WTC11 (cell line): ENCODE results near the gene MCM10. TPM values are rescaled to one million over a fixed set of nuclear protein-coding genes. Genes with fewer than 3 reads are reported as not detected.
A peak's percentile ranks its signal among the peaks of the same experiment; 100 is the strongest.
"Not testable (repeated sequence)": the region's sequence is repeated elsewhere in the genome, so short reads cannot be mapped to it uniquely, and the experiment has no call there.

Experiments used
- ATAC-seq: fragments of 200-7000 bp; cut with Tn5 transposase; 2 replicates; pipeline ENCODE4 v1.10.0; 2021; ENCODE audit warnings: mild to moderate bottlenecking, moderate library complexity
- CTCF ChIA-PET: fragments of 300-600 bp; sonication (Branson Sonifier 250); formaldehyde crosslinking; loops from one replicate; lab custom pipeline; 2021; ENCODE audit warnings: antibody characterized with exemption; lab: Charles Lee
- POLR2A ChIA-PET: fragments of 350-600 bp; sonication (Branson Sonifier 250); formaldehyde crosslinking; loops from one replicate; lab custom pipeline; 2021; ENCODE audit warnings: antibody characterized with exemption; lab: Charles Lee
- DNase-seq: peaks from one replicate; pipeline ENCODE4 v3.0.0; 2021; ENCODE audit warnings: low spot score
- H3K27ac Mint-ChIP-seq: 2 replicates; pipeline ENCODE4 v1.8.0; 2021; ENCODE audit warnings: mixed read lengths
- H3K27me3 Mint-ChIP-seq: 2 replicates; pipeline ENCODE4 v1.8.0; 2021; ENCODE audit warnings: low read depth, mild to moderate bottlenecking, moderate library complexity, mixed read lengths
- H3K36me3 Mint-ChIP-seq: 2 replicates; pipeline ENCODE4 v1.8.0; 2021; ENCODE audit warnings: mixed read lengths
- H3K4me1 Mint-ChIP-seq: 2 replicates; pipeline ENCODE4 v1.8.0; 2022; ENCODE audit warnings: mixed read lengths
- H3K4me3 Mint-ChIP-seq: 2 replicates; pipeline ENCODE4 v1.8.0; 2021; ENCODE audit warnings: mild to moderate bottlenecking, moderate library complexity, mixed read lengths
- H3K9me3 Mint-ChIP-seq: 2 replicates; pipeline ENCODE4 v1.8.0; 2021; ENCODE audit warnings: mixed read lengths
- ELF4 ChIP-seq: sonication (generic); formaldehyde crosslinking; IDR thresholded peaks from 2 replicates; pipeline ENCODE4 v1.8.1; 2022; ENCODE audit warnings: low read depth, mild to moderate bottlenecking, moderate library complexity, missing genetic modification reagents
- JUN ChIP-seq: sonication (generic); formaldehyde crosslinking; IDR thresholded peaks from 2 replicates; pipeline ENCODE4 v1.8.0; 2023; ENCODE audit warnings: mild to moderate bottlenecking, missing genetic modification reagents
- MXD4 ChIP-seq: fragments of 250-450 bp; sonication (Bioruptor Pico); IDR thresholded peaks from 2 replicates; pipeline ENCODE4 v1.8.0; 2021; ENCODE audit warnings: mild to moderate bottlenecking, moderate library complexity, borderline replicate concordance
- NFATC4 ChIP-seq: fragments of 250-450 bp; sonication (Bioruptor Pico); IDR thresholded peaks from 2 replicates; pipeline ENCODE4 v1.9.0; 2021; ENCODE audit warnings: mild to moderate bottlenecking
- NFE2L1 ChIP-seq: sonication (generic); formaldehyde crosslinking; IDR thresholded peaks from 2 replicates; pipeline ENCODE4 v1.8.1; 2023; ENCODE audit warnings: missing genetic modification reagents
- NR2C2 ChIP-seq: sonication (generic); formaldehyde crosslinking; IDR thresholded peaks from 2 replicates; pipeline ENCODE4 v1.8.0; 2022; ENCODE audit warnings: mild to moderate bottlenecking, missing genetic modification reagents
- NR3C1 ChIP-seq: sonication (generic); formaldehyde crosslinking; conservative IDR thresholded peaks from 2 replicates; pipeline ENCODE4 v1.8.1; 2023; ENCODE audit warnings: low read depth, mild to moderate bottlenecking, missing genetic modification reagents
- PRRX2 ChIP-seq: fragments of 250-450 bp; sonication (Bioruptor Pico); IDR thresholded peaks from 2 replicates; pipeline ENCODE4 v1.8.0; 2021; ENCODE audit warnings: mild to moderate bottlenecking
- RORB ChIP-seq: fragments of 250-450 bp; sonication (Bioruptor Pico); IDR thresholded peaks from 2 replicates; pipeline ENCODE4 v1.9.0; 2021; ENCODE audit warnings: mild to moderate bottlenecking
- SMAD3 ChIP-seq: sonication (generic); formaldehyde crosslinking; IDR thresholded peaks from 2 replicates; pipeline ENCODE4 v1.8.0; 2022; ENCODE audit warnings: missing genetic modification reagents, mild to moderate bottlenecking, borderline replicate concordance
- TCF7 ChIP-seq: sonication (generic); formaldehyde crosslinking; IDR thresholded peaks from 2 replicates; pipeline ENCODE4 v1.8.0; 2022; ENCODE audit warnings: mild to moderate bottlenecking, low read depth, missing genetic modification reagents, moderate library complexity
- TEAD1 ChIP-seq: sonication (generic); formaldehyde crosslinking; IDR thresholded peaks from 2 replicates; pipeline ENCODE4 v1.8.0; 2022; ENCODE audit warnings: mild to moderate bottlenecking, missing genetic modification reagents
- ZNF263 ChIP-seq: sonication (generic); formaldehyde crosslinking; IDR thresholded peaks from 2 replicates; pipeline ENCODE4 v1.8.1; 2022; ENCODE audit warnings: low read depth, mild to moderate bottlenecking, moderate library complexity, missing genetic modification reagents
- ZNF671 ChIP-seq: fragments of 250-450 bp; sonication (Bioruptor Pico); IDR thresholded peaks from 2 replicates; pipeline ENCODE4 v1.8.0; 2021; ENCODE audit warnings: mild to moderate bottlenecking
- total RNA-seq: library from RNA; stranded (reverse); gene quantifications from 3 replicates; pipeline ENCODE4 v1.2.3, GENCODE V29; 2021
- TF ChIP-seq, protein P1 (sequence below): sonication (generic); formaldehyde crosslinking; IDR thresholded peaks from 2 replicates; pipeline ENCODE4 v1.8.1; 2023; ENCODE audit warnings: mild to moderate bottlenecking, missing genetic modification reagents, moderate library complexity
- TF ChIP-seq, protein P2 (sequence below): sonication (generic); formaldehyde crosslinking; IDR thresholded peaks from 2 replicates; pipeline ENCODE4 v1.8.0; 2023; ENCODE audit warnings: missing genetic modification reagents
- TF ChIP-seq, protein P3 (sequence below): sonication (generic); formaldehyde crosslinking; IDR thresholded peaks from 2 replicates; pipeline ENCODE4 v1.8.1; 2022; ENCODE audit warnings: missing genetic modification reagents, borderline replicate concordance
- TF ChIP-seq, protein P4 (sequence below): sonication (generic); formaldehyde crosslinking; conservative IDR thresholded peaks from 2 replicates; pipeline ENCODE4 v1.8.1; 2023; ENCODE audit warnings: mild to moderate bottlenecking, low read depth, missing genetic modification reagents, moderate library complexity
- TF ChIP-seq, protein P5 (sequence below): fragments of 250-450 bp; sonication (Bioruptor Pico); IDR thresholded peaks from 2 replicates; pipeline ENCODE4 v1.9.0; 2021; ENCODE audit warnings: mild to moderate bottlenecking, borderline replicate concordance

The MCM10 gene
- total RNA-seq, 1 experiment from 2014 or later = 44.3 TPM

DNA sequence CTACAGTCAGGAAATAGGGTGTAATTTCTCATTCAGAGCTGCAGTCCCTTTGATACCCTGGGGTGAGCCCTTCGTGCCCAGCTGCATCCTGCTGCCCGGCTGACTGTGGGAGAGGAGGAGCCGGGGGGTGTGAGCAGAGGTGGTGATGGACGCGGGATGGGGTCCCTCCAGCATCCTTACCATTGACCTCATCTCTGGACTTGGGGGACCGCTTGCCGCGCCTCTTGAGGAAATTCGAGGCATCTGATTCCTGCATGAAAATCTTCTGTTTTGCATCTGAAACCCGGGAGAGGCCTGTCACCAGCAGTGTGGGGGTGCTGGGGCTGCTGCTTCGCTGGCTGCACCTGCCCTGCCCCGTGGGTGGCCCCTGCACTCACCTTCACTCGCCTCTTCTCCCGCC, 72.0 kb downstream of the MCM10 start:
- ChIA-PET POLR2A (no interaction called here), CTCF (interaction anchor here (1.2 kb wide), 1 partner anchor 69 kb away, joined by 4 read pairs; no protein-coding TSS in a partner anchor)
- H3K4me3 Mint-ChIP-seq = no peak overlapping the region
- DNase-seq (no peak), ATAC-seq (no peak)
- no peaks in the 10 kb centered on the region for H3K27me3 Mint-ChIP-seq
- no peaks in the 10 kb centered on the region for H3K9me3 Mint-ChIP-seq
- TF ChIP-seq, protein P1, sequence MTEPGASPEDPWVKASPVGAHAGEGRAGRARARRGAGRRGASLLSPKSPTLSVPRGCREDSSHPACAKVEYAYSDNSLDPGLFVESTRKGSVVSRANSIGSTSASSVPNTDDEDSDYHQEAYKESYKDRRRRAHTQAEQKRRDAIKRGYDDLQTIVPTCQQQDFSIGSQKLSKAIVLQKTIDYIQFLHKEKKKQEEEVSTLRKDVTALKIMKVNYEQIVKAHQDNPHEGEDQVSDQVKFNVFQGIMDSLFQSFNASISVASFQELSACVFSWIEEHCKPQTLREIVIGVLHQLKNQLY (CRISPR knock-in tag) = no peak
- H3K36me3 Mint-ChIP-seq = no peaks in the 10 kb centered on the region
- H3K4me1 Mint-ChIP-seq = peaks cover 34% of the 10 kb centered on the region
- no peak overlapping the region for H3K27ac Mint-ChIP-seq

DNA sequence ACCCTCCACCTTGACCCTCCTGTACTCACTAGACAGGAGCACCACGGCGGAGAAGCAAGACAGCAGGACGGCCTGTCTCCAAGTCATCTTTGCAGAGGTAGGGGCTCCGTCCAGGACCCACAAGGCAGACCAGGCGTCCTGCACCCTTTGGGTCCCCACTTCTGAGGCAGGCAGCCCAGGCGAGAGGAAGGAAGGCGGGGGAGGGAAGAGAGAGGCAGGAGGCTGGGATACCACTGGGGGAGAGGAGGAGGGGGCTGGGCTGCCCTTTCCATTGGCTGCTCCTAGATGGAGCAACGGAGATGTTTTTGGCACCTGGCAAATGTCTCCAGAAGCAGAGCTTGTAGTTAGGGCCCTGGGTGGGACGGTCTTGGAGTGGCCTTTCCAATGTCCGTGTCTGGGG, 72.8 kb downstream of the MCM10 start, which contains the start of gene UCMA:
TSS of gene UCMA (minus strand) at position 203 of the 400 bp plus-strand sequence. CDS start at position 87, 116 bp downstream.
- Mint-ChIP-seq H3K4me3 (no peak within 1 kb of the TSS), H3K27ac (peak within 1 kb of the TSS; percentile 78; the same call in 1 of the 2 replicates), H3K9me3 (no peaks in the 10 kb centered on the region), H3K36me3 (no peaks in the 10 kb centered on the region), H3K27me3 (no peaks in the 10 kb centered on the region)
- POLR2A ChIA-PET = no interaction called here
- DNase-seq (no peak), ATAC-seq (peak; percentile 67)
- CTCF ChIA-PET = interaction anchor here (0.7 to 1.2 kb wide), 2 partner anchors 68 to 303 kb away, joined by 3 to 4 read pairs; no protein-coding TSS in a partner anchor
- TF ChIP-seq, protein P2, sequence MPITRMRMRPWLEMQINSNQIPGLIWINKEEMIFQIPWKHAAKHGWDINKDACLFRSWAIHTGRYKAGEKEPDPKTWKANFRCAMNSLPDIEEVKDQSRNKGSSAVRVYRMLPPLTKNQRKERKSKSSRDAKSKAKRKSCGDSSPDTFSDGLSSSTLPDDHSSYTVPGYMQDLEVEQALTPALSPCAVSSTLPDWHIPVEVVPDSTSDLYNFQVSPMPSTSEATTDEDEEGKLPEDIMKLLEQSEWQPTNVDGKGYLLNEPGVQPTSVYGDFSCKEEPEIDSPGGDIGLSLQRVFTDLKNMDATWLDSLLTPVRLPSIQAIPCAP (CRISPR knock-in tag) = no peak
- TF ChIP-seq, protein P3, sequence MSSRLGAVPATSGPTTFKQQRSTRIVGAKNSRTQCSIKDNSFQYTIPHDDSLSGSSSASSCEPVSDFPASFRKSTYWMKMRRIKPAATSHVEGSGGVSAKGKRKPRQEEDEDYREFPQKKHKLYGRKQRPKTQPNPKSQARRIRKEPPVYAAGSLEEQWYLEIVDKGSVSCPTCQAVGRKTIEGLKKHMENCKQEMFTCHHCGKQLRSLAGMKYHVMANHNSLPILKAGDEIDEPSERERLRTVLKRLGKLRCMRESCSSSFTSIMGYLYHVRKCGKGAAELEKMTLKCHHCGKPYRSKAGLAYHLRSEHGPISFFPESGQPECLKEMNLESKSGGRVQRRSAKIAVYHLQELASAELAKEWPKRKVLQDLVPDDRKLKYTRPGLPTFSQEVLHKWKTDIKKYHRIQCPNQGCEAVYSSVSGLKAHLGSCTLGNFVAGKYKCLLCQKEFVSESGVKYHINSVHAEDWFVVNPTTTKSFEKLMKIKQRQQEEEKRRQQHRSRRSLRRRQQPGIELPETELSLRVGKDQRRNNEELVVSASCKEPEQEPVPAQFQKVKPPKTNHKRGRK = no peak
- TF ChIP-seq NFE2L1 (CRISPR knock-in tag) (no peak), TCF7 (CRISPR knock-in tag) (no peak), JUN (CRISPR knock-in tag) (no peak), MXD4 (CRISPR knock-in tag) (no peak), NFATC4 (CRISPR knock-in tag) (no peak), TEAD1 (CRISPR knock-in tag) (no peak), RORB (no peak), SMAD3 (no peak), PRRX2 (no peak), ZNF671 (CRISPR knock-in tag) (no peak), ELF4 (CRISPR knock-in tag) (no peak), NR3C1 (CRISPR knock-in tag) (no peak), NR2C2 (CRISPR knock-in tag) (no peak), ZNF263 (no peak)
- TF ChIP-seq, protein P4, sequence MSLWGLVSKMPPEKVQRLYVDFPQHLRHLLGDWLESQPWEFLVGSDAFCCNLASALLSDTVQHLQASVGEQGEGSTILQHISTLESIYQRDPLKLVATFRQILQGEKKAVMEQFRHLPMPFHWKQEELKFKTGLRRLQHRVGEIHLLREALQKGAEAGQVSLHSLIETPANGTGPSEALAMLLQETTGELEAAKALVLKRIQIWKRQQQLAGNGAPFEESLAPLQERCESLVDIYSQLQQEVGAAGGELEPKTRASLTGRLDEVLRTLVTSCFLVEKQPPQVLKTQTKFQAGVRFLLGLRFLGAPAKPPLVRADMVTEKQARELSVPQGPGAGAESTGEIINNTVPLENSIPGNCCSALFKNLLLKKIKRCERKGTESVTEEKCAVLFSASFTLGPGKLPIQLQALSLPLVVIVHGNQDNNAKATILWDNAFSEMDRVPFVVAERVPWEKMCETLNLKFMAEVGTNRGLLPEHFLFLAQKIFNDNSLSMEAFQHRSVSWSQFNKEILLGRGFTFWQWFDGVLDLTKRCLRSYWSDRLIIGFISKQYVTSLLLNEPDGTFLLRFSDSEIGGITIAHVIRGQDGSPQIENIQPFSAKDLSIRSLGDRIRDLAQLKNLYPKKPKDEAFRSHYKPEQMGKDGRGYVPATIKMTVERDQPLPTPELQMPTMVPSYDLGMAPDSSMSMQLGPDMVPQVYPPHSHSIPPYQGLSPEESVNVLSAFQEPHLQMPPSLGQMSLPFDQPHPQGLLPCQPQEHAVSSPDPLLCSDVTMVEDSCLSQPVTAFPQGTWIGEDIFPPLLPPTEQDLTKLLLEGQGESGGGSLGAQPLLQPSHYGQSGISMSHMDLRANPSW (CRISPR knock-in tag) = no peak
- TF ChIP-seq, protein P5, sequence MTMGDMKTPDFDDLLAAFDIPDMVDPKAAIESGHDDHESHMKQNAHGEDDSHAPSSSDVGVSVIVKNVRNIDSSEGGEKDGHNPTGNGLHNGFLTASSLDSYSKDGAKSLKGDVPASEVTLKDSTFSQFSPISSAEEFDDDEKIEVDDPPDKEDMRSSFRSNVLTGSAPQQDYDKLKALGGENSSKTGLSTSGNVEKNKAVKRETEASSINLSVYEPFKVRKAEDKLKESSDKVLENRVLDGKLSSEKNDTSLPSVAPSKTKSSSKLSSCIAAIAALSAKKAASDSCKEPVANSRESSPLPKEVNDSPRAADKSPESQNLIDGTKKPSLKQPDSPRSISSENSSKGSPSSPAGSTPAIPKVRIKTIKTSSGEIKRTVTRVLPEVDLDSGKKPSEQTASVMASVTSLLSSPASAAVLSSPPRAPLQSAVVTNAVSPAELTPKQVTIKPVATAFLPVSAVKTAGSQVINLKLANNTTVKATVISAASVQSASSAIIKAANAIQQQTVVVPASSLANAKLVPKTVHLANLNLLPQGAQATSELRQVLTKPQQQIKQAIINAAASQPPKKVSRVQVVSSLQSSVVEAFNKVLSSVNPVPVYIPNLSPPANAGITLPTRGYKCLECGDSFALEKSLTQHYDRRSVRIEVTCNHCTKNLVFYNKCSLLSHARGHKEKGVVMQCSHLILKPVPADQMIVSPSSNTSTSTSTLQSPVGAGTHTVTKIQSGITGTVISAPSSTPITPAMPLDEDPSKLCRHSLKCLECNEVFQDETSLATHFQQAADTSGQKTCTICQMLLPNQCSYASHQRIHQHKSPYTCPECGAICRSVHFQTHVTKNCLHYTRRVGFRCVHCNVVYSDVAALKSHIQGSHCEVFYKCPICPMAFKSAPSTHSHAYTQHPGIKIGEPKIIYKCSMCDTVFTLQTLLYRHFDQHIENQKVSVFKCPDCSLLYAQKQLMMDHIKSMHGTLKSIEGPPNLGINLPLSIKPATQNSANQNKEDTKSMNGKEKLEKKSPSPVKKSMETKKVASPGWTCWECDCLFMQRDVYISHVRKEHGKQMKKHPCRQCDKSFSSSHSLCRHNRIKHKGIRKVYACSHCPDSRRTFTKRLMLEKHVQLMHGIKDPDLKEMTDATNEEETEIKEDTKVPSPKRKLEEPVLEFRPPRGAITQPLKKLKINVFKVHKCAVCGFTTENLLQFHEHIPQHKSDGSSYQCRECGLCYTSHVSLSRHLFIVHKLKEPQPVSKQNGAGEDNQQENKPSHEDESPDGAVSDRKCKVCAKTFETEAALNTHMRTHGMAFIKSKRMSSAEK = no peak
- TF ChIP-seq, all 79 proteins: peak for 0
- peaks cover 34% of the 10 kb centered on the region for H3K4me1 Mint-ChIP-seq

DNA sequence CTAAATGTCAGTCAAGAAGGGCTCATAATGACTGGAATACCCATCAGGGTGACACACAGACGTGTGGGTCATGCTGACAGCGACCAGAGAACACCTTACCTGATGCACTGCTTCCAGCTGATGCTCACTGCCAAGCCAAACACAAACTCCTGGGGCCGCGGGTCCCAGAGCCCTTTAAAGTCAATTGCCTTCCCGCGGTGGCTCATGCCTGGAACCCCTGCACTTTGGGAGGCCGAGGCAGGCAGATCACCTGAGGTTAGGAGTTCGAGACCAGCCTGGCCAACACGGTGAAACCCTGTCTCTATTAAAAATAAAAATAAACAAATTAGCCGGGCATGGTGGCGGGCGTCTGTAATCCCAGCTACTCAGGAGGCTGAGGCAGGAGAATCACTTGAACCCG, 73.4 kb downstream of the MCM10 start:
- H3K4me3 Mint-ChIP-seq, H3K27ac Mint-ChIP-seq, DNase-seq, H3K36me3 Mint-ChIP-seq, ATAC-seq, H3K9me3 Mint-ChIP-seq, H3K27me3 Mint-ChIP-seq: not testable (repeated sequence)
- H3K4me1 Mint-ChIP-seq = peaks cover 30% of the 10 kb centered on the region
- POLR2A ChIA-PET = interaction anchor here (0.5 kb wide), 1 partner anchor 62 kb away, joined by 4 read pairs; no protein-coding TSS in a partner anchor
- CTCF ChIA-PET = interaction anchor here (0.7 kb wide), 1 partner anchor 302 kb away, joined by 3 read pairs; no protein-coding TSS in a partner anchor
